ENCODE results near the gene HSPA12B.
"Not testable (repeated sequence)": the region's sequence is repeated elsewhere in the genome, so short reads cannot be mapped to it uniquely, and the experiment has no call there.

The HSPA12B gene

GRCh38 chr20:3794168-3794567, 61.7 kb downstream of the HSPA12B start:
- H3K9me3 ChIP-seq; H3K27me3 ChIP-seq (ENCODE audit: low read depth); in situ Hi-C loops (cut with MboI; ENCODE audit: low sequenced_read_pairs); H3K4me3 ChIP-seq; H3K4me1 ChIP-seq; DNase-seq (ENCODE audit: low spot score in 2 of 2); H3K36me3 ChIP-seq (replicated peaks): not testable (repeated sequence)

GRCh38 chr20:3794701-3795420, 62.4 kb downstream of the HSPA12B start:
- no peaks in the 10 kb centered on the region for H3K9me3 ChIP-seq
- H3K4me1 ChIP-seq = peaks cover 9% of the 10 kb centered on the region; the same call in 1 of the 2 replicates
- H3K36me3 ChIP-seq (replicated peaks) = peaks cover 12% of the 10 kb centered on the region
- no peaks in the 10 kb centered on the region for H3K27me3 ChIP-seq (ENCODE audit: low read depth)
- H3K4me3 ChIP-seq = no peak overlapping the region; the same call in 1 of the 2 replicates
- DNase-seq (ENCODE audit: low spot score in 2 of 2) = no peak
- in situ Hi-C loops (cut with MboI; ENCODE audit: low sequenced_read_pairs) = no loop called here

GRCh38 chr20:3795511-3796468, 63.3 kb downstream of the HSPA12B start, which contains the start of gene CDC25B:
CDC25B (plus strand) TSS chr20:3796310; CDS start chr20:3796532, 222 bp downstream.
- H3K4me1 ChIP-seq = peaks cover 9% of the 10 kb centered on the region; the same call in 1 of the 2 replicates
- H3K36me3 ChIP-seq (replicated peaks) = peaks cover 19% of the 10 kb centered on the region
- no peaks in the 10 kb centered on the region for H3K27me3 ChIP-seq (ENCODE audit: low read depth)
- no peaks in the 10 kb centered on the region for H3K9me3 ChIP-seq
- in situ Hi-C loops (cut with MboI; ENCODE audit: low sequenced_read_pairs) = no loop called here
- H3K4me3 ChIP-seq = peak within 1 kb of the TSS; percentile 77
- DNase-seq (ENCODE audit: low spot score in 2 of 2) = peak; percentile 94 to 98

GRCh38 chr20:3796477-3797225, 64.2 kb downstream of the HSPA12B start:
- Histone ChIP-seq H3K4me1 (peaks cover 9% of the 10 kb centered on the region; the same call in 1 of the 2 replicates), H3K9me3 (no peaks in the 10 kb centered on the region), H3K27me3 (ENCODE audit: low read depth) (no peaks in the 10 kb centered on the region), H3K4me3 (peak overlapping the region; percentile 77), H3K36me3 (replicated peaks) (peaks cover 28% of the 10 kb centered on the region)
- in situ Hi-C loops (cut with MboI; ENCODE audit: low sequenced_read_pairs) = no loop called here
- no peak for DNase-seq (ENCODE audit: low spot score in 2 of 2)

GRCh38 chr20:3797226-3797545, 64.7 kb downstream of the HSPA12B start:
- in situ Hi-C loops (cut with MboI; ENCODE audit: low sequenced_read_pairs) = no loop called here
- no peaks in the 10 kb centered on the region for H3K9me3 ChIP-seq
- DNase-seq (ENCODE audit: low spot score in 2 of 2) = no peak
- H3K36me3 ChIP-seq (replicated peaks) = peaks cover 33% of the 10 kb centered on the region
- peaks cover 9% of the 10 kb centered on the region; the same call in 1 of the 2 replicates for H3K4me1 ChIP-seq
- no peaks in the 10 kb centered on the region for H3K27me3 ChIP-seq (ENCODE audit: low read depth)
- H3K4me3 ChIP-seq = peak overlapping the region; percentile 77

GRCh38 chr20:3797592-3798372, 65.3 kb downstream of the HSPA12B start:
- in situ Hi-C loops (cut with MboI; ENCODE audit: low sequenced_read_pairs) = no loop called here
- H3K4me3 ChIP-seq = peak overlapping the region; percentile 77
- H3K36me3 ChIP-seq (replicated peaks) = peaks cover 39% of the 10 kb centered on the region
- H3K4me1 ChIP-seq = peaks cover 9% of the 10 kb centered on the region; the same call in 1 of the 2 replicates
- H3K9me3 ChIP-seq = no peaks in the 10 kb centered on the region
- DNase-seq (ENCODE audit: low spot score in 2 of 2) = no peak
- H3K27me3 ChIP-seq (ENCODE audit: low read depth) = no peaks in the 10 kb centered on the region

- in situ Hi-C loops (cut with MboI; ENCODE audit: low sequenced_read_pairs) = no loop called here
- no peak for DNase-seq (ENCODE audit: low spot score in 2 of 2)
- Histone ChIP-seq H3K4me1 (peaks cover 9% of the 10 kb centered on the region; the same call in 1 of the 2 replicates), H3K9me3 (no peaks in the 10 kb centered on the region), H3K4me3 (no peak overlapping the region), H3K27me3 (ENCODE audit: low read depth) (no peaks in the 10 kb centered on the region), H3K36me3 (replicated peaks) (peaks cover 45% of the 10 kb centered on the region)
Observed at GRCh38 chr20:3798373-3798768, 65.9 kb downstream of the HSPA12B start.

GRCh38 chr20:3798908-3799248, 66.4 kb downstream of the HSPA12B start:
- in situ Hi-C loops (cut with MboI; ENCODE audit: low sequenced_read_pairs) = no loop called here
- DNase-seq (ENCODE audit: low spot score in 2 of 2) = no peak
- H3K4me3 ChIP-seq = no peak overlapping the region
- peaks cover 50% of the 10 kb centered on the region for H3K36me3 ChIP-seq (replicated peaks)
- no peaks in the 10 kb centered on the region for H3K9me3 ChIP-seq
- no peaks in the 10 kb centered on the region for H3K27me3 ChIP-seq (ENCODE audit: low read depth)
- peaks cover 9% of the 10 kb centered on the region; the same call in 1 of the 2 replicates for H3K4me1 ChIP-seq

- Histone ChIP-seq H3K27me3 (ENCODE audit: low read depth) (no peaks in the 10 kb centered on the region), H3K9me3 (no peaks in the 10 kb centered on the region), H3K4me3 (no peak overlapping the region), H3K4me1 (peaks cover 8% of the 10 kb centered on the region; the same call in 1 of the 2 replicates), H3K36me3 (replicated peaks) (peaks cover 60% of the 10 kb centered on the region)
- DNase-seq (ENCODE audit: low spot score in 2 of 2) = no peak
- in situ Hi-C loops (cut with MboI; ENCODE audit: low sequenced_read_pairs) = no loop called here
Observed at GRCh38 chr20:3800256-3800877, 67.9 kb downstream of the HSPA12B start.

- Histone ChIP-seq H3K4me1 (peaks cover 6% of the 10 kb centered on the region; the same call in 1 of the 2 replicates), H3K9me3 (no peaks in the 10 kb centered on the region), H3K27me3 (ENCODE audit: low read depth) (no peaks in the 10 kb centered on the region), H3K36me3 (replicated peaks) (peaks cover 62% of the 10 kb centered on the region), H3K4me3 (no peak overlapping the region)
- in situ Hi-C loops (cut with MboI; ENCODE audit: low sequenced_read_pairs) = no loop called here
- DNase-seq (ENCODE audit: low spot score in 2 of 2) = no peak
Observed at GRCh38 chr20:3800878-3801260, 68.4 kb downstream of the HSPA12B start.

GRCh38 chr20:3801299-3801698, 68.8 kb downstream of the HSPA12B start:
- Histone ChIP-seq H3K4me1 (peaks cover 6% of the 10 kb centered on the region; the same call in 1 of the 2 replicates), H3K4me3 (no peak overlapping the region), H3K9me3 (no peaks in the 10 kb centered on the region), H3K36me3 (replicated peaks) (peaks cover 65% of the 10 kb centered on the region), H3K27me3 (ENCODE audit: low read depth) (no peaks in the 10 kb centered on the region)
- in situ Hi-C loops (cut with MboI; ENCODE audit: low sequenced_read_pairs) = no loop called here
- DNase-seq (ENCODE audit: low spot score in 2 of 2) = no peak

- H3K4me1 ChIP-seq = peaks cover 6% of the 10 kb centered on the region; the same call in 1 of the 2 replicates
- no peaks in the 10 kb centered on the region for H3K9me3 ChIP-seq
- H3K4me3 ChIP-seq = no peak overlapping the region
- DNase-seq (ENCODE audit: low spot score in 2 of 2) = no peak
- H3K27me3 ChIP-seq (ENCODE audit: low read depth) = no peaks in the 10 kb centered on the region
- in situ Hi-C loops (cut with MboI; ENCODE audit: low sequenced_read_pairs) = no loop called here
- H3K36me3 ChIP-seq (replicated peaks) = peaks cover 65% of the 10 kb centered on the region
Observed at GRCh38 chr20:3801846-3802245, 69.4 kb downstream of the HSPA12B start.

All from HAP-1 (cell line).